HepG2 (cell line): Measurements from ENCODE around the gene AKAP10. TPM values are rescaled to one million over a fixed set of nuclear protein-coding genes. Genes with fewer than 3 reads are reported as not detected.

ENCODE experiments used
- CAMTA2 ChIP-seq: sonication (generic); formaldehyde crosslinking; IDR thresholded peaks from 2 replicates; pipeline ENCODE4 v1.4.0; 2020; ENCODE audit warnings: mild to moderate bottlenecking, missing genetic modification reagents, borderline replicate concordance
- MATR3 ChIP-seq: sonication (generic); formaldehyde crosslinking; IDR thresholded peaks from 2 replicates; pipeline ENCODE4 v1.4.0; 2020; ENCODE audit warnings: missing genetic modification reagents
- NCOA2 ChIP-seq: sonication (generic); formaldehyde crosslinking; IDR thresholded peaks from 2 replicates; pipeline ENCODE4 v1.8.0; 2022; ENCODE audit warnings: inconsistent platforms
- NFE2L2 ChIP-seq: fragments of 150-350 bp; IDR thresholded peaks from 2 replicates; pipeline ENCODE4 v1.6.1; 2014; ENCODE audit warnings: low read length
- NR2F1 ChIP-seq, 2 experiments: fragments of 450-650 bp in 1 of 2; formaldehyde crosslinking in 1 of 2; IDR thresholded peaks; 2 replicates each; pipeline versions ENCODE4 v1.5.0 to v1.6.1; 2016 to 2020; ENCODE audit warnings: mild to moderate bottlenecking in 1 of 2, missing compliant biosample characterization in 1 of 2, missing genetic modification reagents in 1 of 2, moderate library complexity in 1 of 2
- NR3C1 ChIP-seq: sonication (generic); formaldehyde crosslinking; IDR thresholded peaks from 2 replicates; pipeline ENCODE4 v1.4.0; 2020; ENCODE audit warnings: missing genetic modification reagents
- PAX8 ChIP-seq: sonication (generic); formaldehyde crosslinking; IDR thresholded peaks from 2 replicates; pipeline ENCODE4 v1.8.0; 2022; ENCODE audit warnings: mild to moderate bottlenecking, missing genetic modification reagents, borderline replicate concordance
- REXO4 ChIP-seq: sonication (generic); formaldehyde crosslinking; IDR thresholded peaks from 2 replicates; pipeline ENCODE4 v1.8.0; 2022; ENCODE audit warnings: missing genetic modification reagents, mild to moderate bottlenecking, borderline replicate concordance
- RXRB ChIP-seq: IDR thresholded peaks from 2 replicates; pipeline ENCODE4 v1.6.1; 2016; ENCODE audit warnings: borderline replicate concordance, missing genetic modification reagents, missing compliant biosample characterization
- SMC3 ChIP-seq: IDR thresholded peaks from 2 replicates; pipeline ENCODE4 v1.6.1; 2011; ENCODE audit warnings: low read length, improper control_type of control experiment
- SP2 ChIP-seq: sonication (generic); formaldehyde crosslinking; IDR thresholded peaks from 2 replicates; pipeline ENCODE4 v1.5.1; 2020; ENCODE audit warnings: mild to moderate bottlenecking, missing genetic modification reagents
- ZFP36L1 ChIP-seq: sonication (generic); formaldehyde crosslinking; IDR thresholded peaks from 2 replicates; pipeline ENCODE4 v1.8.0; 2022; ENCODE audit warnings: mild to moderate bottlenecking, missing genetic modification reagents, moderate library complexity
- ZNF205 ChIP-seq: IDR thresholded peaks from 2 replicates; pipeline ENCODE4 v1.6.1; 2018; ENCODE audit warnings: missing biosample characterization, missing genetic modification reagents
- ZNF235 ChIP-seq: sonication (generic); formaldehyde crosslinking; IDR thresholded peaks from 2 replicates; pipeline ENCODE4 v1.8.1; 2023; ENCODE audit warnings: mild to moderate bottlenecking, missing genetic modification reagents, borderline replicate concordance
- ZNF556 ChIP-seq: sonication (generic); formaldehyde crosslinking; IDR thresholded peaks from 2 replicates; pipeline ENCODE4 v1.4.0; 2020; ENCODE audit warnings: mild to moderate bottlenecking, missing genetic modification reagents, borderline replicate concordance
- ZNF564 ChIP-seq: sonication (generic); formaldehyde crosslinking; IDR thresholded peaks from 2 replicates; pipeline ENCODE4 v1.8.1; 2023; ENCODE audit warnings: mild to moderate bottlenecking, missing genetic modification reagents
- ZNF790 ChIP-seq: sonication (generic); formaldehyde crosslinking; IDR thresholded peaks from 2 replicates; pipeline ENCODE4 v1.8.0; 2022; ENCODE audit warnings: missing genetic modification reagents, mild to moderate bottlenecking, borderline replicate concordance
- polyA plus RNA-seq, 8 experiments: library from polyadenylated mRNA; depleted of rRNA in 3 of 8; stranded (reverse) in 7 of 8; unstranded in 1 of 8; fragments of >200 nt; fragmentation: Illumina TruSeq in 4 of 8; extraction: Trizol in 4 of 8; gene quantifications; 2 replicates each; pipeline versions ENCODE4 v1.2.1 to v1.2.3, GENCODE V29; 2011 to 2016; ENCODE audit warnings: low read depth in 4 of 8, missing spikeins in 1 of 8, mixed read lengths in 1 of 8; ENCODE audit not compliant: insufficient read depth in 1 of 8
- total RNA-seq, 5 experiments: library from RNA; depleted of rRNA; stranded (reverse); fragments of >200 nt; fragmentation: Illumina TruSeq; extraction: Trizol; gene quantifications; 2 replicates each; pipeline ENCODE4 v1.2.3, GENCODE V29; 2016; ENCODE audit warnings: low read depth in 1 of 5
- TF ChIP-seq, protein P1 (sequence below): sonication (generic); formaldehyde crosslinking; IDR thresholded peaks from 2 replicates; pipeline ENCODE4 v1.5.0; 2020; ENCODE audit warnings: missing genetic modification reagents
- TF ChIP-seq, protein P2 (sequence below): sonication (generic); formaldehyde crosslinking; IDR thresholded peaks from 2 replicates; pipeline ENCODE4 v1.5.1; 2020; ENCODE audit warnings: missing genetic modification reagents, mild to moderate bottlenecking, borderline replicate concordance
- TF ChIP-seq, protein P3 (sequence below): sonication (generic); formaldehyde crosslinking; IDR thresholded peaks from 2 replicates; pipeline ENCODE4 v1.4.0; 2020; ENCODE audit warnings: mild to moderate bottlenecking, missing genetic modification reagents
- TF ChIP-seq, protein P4 (sequence below): sonication (generic); formaldehyde crosslinking; IDR thresholded peaks from 2 replicates; pipeline ENCODE4 v1.4.0; 2020; ENCODE audit warnings: missing genetic modification reagents, borderline replicate concordance

The AKAP10 gene
- total and polyA plus RNA-seq, 2 of the 13 experiments (the other 11 are each of a cell fraction or from before 2014, with no cell fraction given), result 17.6 to 21.7 TPM

DNA sequence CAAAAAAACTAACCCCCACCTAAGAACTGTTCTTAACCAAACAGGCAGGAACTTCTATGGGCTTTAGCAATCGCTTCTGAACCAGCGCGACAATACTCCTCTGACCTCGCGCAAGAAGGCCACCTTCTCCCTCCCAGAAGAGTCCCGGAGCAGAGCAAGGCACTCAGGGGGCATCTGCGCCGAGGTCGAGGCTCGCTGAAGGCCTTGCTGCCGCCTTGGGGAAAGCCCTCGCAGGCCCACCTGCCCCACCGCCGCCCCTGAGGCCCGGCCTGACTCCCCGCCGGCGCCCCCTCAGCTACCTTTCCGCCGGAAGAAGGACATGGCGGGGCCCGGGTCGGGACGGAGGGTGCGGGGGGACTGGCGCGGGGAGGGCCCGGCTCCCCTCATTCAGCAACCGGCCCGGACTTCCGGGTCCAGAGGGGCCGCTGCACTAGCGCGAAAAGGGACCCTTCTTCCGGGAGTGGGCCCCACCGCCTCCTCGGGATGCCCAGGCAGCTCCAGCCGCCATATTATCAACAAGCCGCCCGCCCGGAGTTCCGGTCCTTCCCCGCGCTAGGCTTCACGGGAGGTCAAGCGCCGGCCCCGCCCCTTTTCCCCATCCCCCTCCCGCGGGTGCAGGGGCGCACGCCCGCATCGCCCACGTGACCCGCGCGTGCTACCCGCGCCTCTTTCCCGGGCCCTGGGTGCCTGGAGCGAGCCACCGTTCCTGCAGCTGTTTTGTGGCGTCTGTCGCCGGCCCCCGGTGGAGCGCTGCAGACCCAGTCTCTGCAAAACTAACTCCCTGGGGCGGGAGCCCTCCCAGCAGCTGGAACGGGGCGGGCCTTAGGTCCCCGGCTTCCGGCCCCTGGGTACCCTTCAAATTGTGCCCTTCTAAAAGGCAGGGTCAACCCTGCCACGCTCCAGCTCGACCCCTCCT lies at the start of gene AKAP10 (continued):
- TF ChIP-seq, protein P1, sequence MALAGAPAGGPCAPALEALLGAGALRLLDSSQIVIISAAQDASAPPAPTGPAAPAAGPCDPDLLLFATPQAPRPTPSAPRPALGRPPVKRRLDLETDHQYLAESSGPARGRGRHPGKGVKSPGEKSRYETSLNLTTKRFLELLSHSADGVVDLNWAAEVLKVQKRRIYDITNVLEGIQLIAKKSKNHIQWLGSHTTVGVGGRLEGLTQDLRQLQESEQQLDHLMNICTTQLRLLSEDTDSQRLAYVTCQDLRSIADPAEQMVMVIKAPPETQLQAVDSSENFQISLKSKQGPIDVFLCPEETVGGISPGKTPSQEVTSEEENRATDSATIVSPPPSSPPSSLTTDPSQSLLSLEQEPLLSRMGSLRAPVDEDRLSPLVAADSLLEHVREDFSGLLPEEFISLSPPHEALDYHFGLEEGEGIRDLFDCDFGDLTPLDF (CRISPR knock-in tag), result peak; percentile 71
- peak; percentile 63; the same call in 1 of the 2 replicates for TF ChIP-seq ZNF205
- TF ChIP-seq SP2 (CRISPR knock-in tag), result no peak; the same call in 1 of the 2 replicates
- no peak for TF ChIP-seq SMC3
- TF ChIP-seq, protein P2, sequence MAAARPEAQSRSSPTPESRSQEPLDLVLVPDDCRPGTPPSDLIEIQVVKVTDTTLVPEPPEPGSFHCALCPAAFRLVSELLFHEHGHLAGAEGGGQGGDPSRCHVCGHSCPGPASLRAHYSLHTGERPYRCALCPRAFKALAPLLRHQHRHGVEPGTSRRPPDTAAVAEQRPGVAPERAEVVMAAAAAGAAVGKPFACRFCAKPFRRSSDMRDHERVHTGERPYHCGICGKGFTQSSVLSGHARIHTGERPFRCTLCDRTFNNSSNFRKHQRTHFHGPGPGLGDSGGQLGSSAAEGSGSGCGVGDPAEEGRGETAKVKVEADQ (CRISPR knock-in tag), result peak; percentile 86
- no peak for TF ChIP-seq NR3C1 (CRISPR knock-in tag)
- no peak for TF ChIP-seq ZFP36L1
- no peak for TF ChIP-seq MATR3
- peak; percentile 86; the same call in 1 of the 2 replicates for TF ChIP-seq ZNF556
- TF ChIP-seq, protein P3, sequence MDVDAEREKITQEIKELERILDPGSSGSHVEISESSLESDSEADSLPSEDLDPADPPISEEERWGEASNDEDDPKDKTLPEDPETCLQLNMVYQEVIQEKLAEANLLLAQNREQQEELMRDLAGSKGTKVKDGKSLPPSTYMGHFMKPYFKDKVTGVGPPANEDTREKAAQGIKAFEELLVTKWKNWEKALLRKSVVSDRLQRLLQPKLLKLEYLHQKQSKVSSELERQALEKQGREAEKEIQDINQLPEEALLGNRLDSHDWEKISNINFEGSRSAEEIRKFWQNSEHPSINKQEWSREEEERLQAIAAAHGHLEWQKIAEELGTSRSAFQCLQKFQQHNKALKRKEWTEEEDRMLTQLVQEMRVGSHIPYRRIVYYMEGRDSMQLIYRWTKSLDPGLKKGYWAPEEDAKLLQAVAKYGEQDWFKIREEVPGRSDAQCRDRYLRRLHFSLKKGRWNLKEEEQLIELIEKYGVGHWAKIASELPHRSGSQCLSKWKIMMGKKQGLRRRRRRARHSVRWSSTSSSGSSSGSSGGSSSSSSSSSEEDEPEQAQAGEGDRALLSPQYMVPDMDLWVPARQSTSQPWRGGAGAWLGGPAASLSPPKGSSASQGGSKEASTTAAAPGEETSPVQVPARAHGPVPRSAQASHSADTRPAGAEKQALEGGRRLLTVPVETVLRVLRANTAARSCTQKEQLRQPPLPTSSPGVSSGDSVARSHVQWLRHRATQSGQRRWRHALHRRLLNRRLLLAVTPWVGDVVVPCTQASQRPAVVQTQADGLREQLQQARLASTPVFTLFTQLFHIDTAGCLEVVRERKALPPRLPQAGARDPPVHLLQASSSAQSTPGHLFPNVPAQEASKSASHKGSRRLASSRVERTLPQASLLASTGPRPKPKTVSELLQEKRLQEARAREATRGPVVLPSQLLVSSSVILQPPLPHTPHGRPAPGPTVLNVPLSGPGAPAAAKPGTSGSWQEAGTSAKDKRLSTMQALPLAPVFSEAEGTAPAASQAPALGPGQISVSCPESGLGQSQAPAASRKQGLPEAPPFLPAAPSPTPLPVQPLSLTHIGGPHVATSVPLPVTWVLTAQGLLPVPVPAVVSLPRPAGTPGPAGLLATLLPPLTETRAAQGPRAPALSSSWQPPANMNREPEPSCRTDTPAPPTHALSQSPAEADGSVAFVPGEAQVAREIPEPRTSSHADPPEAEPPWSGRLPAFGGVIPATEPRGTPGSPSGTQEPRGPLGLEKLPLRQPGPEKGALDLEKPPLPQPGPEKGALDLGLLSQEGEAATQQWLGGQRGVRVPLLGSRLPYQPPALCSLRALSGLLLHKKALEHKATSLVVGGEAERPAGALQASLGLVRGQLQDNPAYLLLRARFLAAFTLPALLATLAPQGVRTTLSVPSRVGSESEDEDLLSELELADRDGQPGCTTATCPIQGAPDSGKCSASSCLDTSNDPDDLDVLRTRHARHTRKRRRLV (CRISPR knock-in tag), result peak; percentile 87
- TF ChIP-seq REXO4, result no peak
- 0 out of 4 replicates have a peak, but pooled peaks have one; percentile 14 to 15 for TF ChIP-seq NR2F1 (CRISPR knock-in tag; IDR thresholded peaks at IDR 0.05)
- TF ChIP-seq NFE2L2, result no peak
- TF ChIP-seq NCOA2 (CRISPR knock-in tag), result peak; percentile 36
- peak; percentile 75; the same call in 1 of the 2 replicates for TF ChIP-seq ZNF564
- 0 out of 2 replicates have a peak, but pooled peaks have one; percentile 81 for TF ChIP-seq ZNF790 (CRISPR knock-in tag)
- TF ChIP-seq ZNF235 (CRISPR knock-in tag), result no peak
- TF ChIP-seq PAX8 (CRISPR knock-in tag), result peak; percentile 61; the same call in 1 of the 2 replicates
- TF ChIP-seq, protein P4, sequence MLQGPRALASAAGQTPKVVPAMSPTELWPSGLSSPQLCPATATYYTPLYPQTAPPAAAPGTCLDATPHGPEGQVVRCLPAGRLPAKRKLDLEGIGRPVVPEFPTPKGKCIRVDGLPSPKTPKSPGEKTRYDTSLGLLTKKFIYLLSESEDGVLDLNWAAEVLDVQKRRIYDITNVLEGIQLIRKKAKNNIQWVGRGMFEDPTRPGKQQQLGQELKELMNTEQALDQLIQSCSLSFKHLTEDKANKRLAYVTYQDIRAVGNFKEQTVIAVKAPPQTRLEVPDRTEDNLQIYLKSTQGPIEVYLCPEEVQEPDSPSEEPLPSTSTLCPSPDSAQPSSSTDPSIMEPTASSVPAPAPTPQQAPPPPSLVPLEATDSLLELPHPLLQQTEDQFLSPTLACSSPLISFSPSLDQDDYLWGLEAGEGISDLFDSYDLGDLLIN (CRISPR knock-in tag), result peak; percentile 54; the same call in 1 of the 2 replicates
- TF ChIP-seq RXRB (CRISPR knock-in tag), result peak; percentile 64; the same call in 1 of the 2 replicates
- TF ChIP-seq CAMTA2, result no peak
